Stimulated activated CD4-positive, alpha-beta T cell treated with anti-CD3 and anti-CD28 coated beads, Interleukin-1b, Interleukin-23, amount 100 ng/mL, for 4 hours (primary cell): Measurements from ENCODE around the gene RSPH10B.
"Not testable (repeated sequence)": the region's sequence is repeated elsewhere in the genome, so short reads cannot be mapped to it uniquely, and the experiment has no call there.

Experiments
- DNase-seq, 2 donors: peaks; one replicate each; pipeline ENCODE4 v3.0.0-alpha.2; 2020; ENCODE audit warnings: low read depth in 2 of 2

Gene RSPH10B

GRCh38 chr7:5970347-5970911 lies at the start of gene RSPH10B:
Gene RSPH10B (minus strand): TSS chr7:5970689. CDS start chr7:5967116, 3,573 bp downstream.
- DNase-seq: not testable (repeated sequence)

DNA sequence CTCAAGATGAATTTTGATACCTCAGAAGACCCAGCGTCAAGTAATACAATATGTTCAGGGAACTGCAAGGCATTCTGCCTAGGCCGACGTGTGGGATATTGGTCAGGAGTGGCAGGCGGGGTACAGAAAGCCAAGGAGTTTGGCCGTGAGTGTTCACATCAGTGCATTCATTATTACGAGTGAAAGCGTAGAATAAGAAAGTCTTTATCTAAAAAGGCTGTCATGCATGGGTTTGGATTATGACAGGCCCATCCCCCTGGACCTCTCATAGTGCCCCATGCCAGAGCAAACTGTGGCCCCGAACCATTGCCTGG lies 46.1 kb upstream of the RSPH10B start:
- DNase-seq: no peak

GRCh38 chr7:6015917-6016652 lies 45.6 kb upstream of the RSPH10B start:
- no peak for DNase-seq

DNA sequence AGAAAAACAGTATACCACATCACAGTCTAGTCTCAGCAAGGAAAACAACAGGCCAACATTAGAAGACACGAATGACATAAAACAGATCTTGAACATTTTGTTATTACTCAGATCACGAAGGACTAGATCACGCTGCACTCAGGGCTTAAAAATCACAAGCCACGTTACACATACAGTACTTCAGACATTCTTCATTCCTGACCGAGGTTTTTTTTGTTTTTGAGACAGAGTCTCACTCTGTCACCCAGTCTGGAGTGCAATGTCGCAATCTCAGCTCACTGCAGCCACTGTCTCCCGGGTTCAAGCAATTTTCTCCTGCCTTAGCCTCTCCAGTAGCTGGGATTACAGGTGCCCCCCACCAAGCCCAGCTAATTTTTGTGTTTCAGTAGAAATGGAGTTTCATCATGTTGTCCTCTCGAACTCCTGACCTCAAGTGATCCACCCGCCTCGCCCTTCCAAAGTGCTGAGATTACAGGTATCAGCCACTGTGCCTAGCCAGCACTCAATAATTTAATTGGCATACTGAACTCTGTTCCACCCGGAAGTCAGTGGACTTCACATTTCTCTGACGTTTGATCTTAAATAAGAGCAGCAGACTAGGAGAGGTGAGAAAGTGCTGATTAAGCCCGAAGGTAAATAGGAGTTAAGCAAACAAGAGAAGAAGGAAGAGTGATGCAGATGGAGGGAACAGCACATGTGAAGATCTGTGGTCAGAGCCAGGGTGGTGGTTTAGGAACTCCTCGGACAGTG lies 42.0 kb upstream of the RSPH10B start:
- DNase-seq: no peak

DNA sequence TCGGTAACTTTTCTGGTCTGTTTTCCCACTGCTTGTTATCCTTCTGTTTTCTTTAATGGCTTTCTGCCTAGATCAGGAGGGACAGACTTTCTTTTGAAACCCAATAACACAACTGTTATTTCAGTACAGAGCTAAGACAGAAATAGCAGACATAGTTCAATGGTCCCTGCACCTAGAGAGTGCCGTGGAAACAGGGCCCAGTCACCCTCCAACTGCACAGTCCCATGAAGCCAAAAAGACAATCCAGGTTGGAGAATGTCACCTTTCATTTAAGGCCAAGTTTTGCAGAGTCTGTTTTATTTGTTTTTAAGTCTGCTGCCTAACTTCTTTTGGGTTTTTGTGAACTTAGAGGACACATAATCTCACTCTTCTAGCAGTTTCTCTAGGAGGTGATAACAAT lies 41.1 kb upstream of the RSPH10B start:
- DNase-seq: no peak

DNA sequence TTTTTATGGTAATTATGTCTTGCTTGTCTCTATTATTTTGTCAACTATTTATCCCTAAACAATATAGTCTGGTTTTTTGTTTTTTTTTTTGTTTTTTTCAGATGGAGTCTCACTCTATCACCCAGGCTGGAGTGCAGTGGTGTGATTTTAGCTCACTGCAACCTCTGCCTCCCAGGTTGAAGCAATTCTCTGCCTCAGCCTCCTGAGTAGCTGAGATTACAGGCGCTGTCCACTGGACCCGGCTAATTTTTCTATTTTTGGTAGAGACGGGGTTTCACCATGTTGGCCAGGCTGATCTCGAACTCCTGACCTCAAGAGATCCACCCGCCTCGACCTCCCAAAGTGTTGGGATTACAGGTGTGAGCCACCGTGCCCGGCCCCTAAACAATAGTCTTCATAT lies 39.9 kb upstream of the RSPH10B start:
- not testable (repeated sequence) for DNase-seq

GRCh38 chr7:6008668-6009611 lies 38.5 kb upstream of the RSPH10B start, which contains the start of the genes AIMP2 and PMS2:
Gene AIMP2 (plus strand): TSS chr7:6009272. CDS start chr7:6009364, 92 bp downstream.
Gene PMS2 (minus strand): TSS chr7:6009049. CDS start chr7:6009019, 30 bp downstream.
- peak; percentile 92 for DNase-seq

DNA sequence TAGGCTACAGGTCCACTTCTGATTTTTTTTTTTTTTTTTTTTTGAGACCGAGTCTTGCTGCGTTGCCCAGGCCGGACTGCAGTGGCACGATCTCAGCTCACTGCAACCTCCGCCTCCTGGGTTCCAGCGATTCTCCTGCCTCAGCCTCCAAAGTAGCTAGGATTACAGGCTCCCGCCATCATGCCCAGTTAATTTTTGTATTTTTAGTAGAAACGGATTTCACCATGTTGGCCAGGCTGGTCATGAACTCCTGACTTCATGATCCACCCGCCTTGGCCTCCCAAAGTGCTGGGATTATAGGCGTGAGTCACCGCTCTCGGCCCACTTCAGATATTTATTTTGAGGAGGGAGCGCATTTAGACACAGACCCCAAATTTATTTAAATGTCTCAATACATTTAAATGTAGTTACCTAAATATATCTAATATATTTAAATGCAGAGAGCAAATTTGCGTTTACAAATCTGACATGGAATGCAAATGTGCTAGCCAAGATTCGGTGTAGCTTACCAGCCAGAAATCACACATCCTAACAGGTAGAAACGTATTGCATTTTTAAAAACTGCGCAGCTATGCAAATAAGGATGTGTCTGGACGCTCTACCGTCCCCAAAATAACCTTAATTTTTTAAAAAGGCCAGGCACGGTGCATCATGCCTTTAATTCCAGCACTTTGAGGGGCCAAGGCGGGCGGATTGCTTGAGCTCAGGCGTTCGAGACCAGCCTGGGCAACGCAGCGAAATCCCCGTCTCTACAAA lies 37.5 kb upstream of the RSPH10B start:
- not testable (repeated sequence) for DNase-seq

GRCh38 chr7:6007386-6007785 lies 36.9 kb upstream of the RSPH10B start:
- DNase-seq: no peak

DNA sequence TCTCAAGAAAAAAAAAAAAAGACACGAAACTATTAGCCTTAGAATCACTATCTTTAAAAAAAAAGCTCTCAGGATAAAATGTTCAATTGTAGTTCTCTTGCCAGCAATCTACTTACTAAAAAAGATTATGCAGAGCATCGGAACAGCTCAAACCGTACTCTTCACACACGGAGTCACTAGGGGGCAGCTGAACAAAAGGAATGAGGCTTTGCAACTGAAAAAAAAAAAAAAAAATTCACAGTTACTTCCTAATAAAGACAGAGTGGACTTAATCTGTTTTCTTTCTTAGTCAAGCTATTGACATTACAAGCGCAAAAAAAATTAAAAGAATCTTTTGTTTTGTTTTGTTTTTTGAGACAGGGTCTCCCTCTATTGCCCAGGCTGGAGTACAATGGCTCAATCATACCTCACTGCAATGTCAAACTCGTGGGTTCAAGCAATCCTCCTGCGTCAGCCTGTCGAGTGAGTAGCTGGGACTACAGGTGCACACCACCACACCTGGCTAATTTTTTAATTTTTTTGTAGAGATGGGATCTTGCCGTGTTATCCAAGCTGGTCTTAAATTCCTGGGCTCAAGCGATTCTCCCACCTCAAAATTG lies 26.8 kb upstream of the RSPH10B start:
- peak in 1 of 2 donors; percentile 32 for DNase-seq

DNA sequence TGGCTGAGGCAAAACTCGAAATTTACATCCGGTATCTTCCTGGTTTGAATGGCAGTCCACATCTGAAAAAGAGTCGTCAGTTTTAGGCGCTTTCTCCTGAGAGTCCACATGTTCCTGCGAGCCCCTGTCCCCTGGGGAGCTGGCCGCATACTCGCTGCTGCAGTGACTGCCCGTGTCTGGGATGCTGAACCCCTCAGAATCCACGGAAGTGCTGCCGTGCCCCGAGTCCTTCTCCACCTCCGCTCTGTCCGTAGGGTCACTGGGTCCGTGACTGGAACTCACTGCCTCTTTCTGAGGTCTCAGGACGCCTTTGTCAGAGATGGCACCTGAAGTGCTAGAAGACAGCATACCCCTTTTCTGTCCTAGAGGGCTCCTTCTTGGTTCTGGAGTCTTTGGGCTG lies 16.6 kb upstream of the RSPH10B start:
- not testable (repeated sequence) for DNase-seq

- DNase-seq: not testable (repeated sequence)
Measured at GRCh38 chr7:5979680-5980314, 9.3 kb upstream of the RSPH10B start.

DNA sequence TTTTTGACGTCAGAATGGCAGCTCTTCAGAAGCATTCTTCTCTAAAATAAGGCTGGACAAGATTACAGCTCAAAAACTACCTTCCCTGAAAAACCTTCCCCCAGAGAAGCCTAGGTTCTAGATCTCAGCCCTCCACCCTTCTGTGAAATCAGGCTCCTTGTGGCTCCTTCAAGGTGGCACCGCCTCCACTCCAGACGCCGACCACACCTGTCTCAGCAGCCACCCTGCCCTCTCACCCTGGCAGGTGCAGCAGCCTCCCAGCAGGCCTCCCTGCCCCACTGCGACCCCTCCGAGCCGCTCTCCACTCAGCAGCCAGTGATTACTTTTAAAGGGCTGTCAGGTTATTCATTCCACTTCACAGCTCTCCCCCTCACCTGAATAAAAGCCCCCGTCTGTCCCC lies 3.1 kb upstream of the RSPH10B start:
- DNase-seq: not testable (repeated sequence)

DNA sequence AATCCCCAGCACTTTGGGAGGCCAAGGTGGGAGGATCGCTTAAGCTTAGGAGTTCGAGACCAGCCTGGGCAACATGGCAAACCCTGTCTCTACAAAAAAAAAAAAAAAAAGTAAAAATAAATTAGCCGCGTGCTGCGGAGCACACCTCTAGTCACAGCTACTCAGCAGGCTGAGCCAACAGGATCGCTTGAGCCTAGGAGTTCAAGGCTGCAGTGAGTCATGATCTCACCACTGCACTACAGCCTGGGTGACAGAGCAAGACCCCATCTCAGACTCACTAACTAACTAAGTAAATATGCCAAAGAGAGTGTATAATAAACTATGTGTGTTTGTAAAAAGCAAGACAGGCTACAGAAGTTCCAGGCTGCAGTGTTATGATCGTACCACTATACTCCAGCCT lies 6.7 kb downstream of the RSPH10B start:
- not testable (repeated sequence) for DNase-seq

DNA sequence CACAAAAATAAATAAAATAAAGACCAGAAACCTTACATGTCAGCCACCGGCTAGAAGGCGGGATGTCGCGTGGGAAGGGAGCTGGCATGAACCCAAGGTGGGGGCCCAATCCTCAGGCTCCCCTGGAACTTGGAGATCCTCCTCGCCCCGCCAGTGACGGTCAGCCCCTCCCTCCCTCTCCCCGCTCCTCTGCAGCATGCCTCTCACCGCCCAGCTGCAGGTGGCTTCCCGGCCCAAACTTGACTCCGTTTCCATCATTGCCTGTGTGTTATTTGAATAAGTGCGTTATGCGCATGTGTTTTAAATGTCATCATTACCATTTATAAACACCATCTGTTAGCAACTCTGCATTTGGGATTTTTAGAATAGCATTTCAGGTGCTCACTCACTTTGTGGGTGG lies 7.3 kb downstream of the RSPH10B start:
- DNase-seq: not testable (repeated sequence)

DNA sequence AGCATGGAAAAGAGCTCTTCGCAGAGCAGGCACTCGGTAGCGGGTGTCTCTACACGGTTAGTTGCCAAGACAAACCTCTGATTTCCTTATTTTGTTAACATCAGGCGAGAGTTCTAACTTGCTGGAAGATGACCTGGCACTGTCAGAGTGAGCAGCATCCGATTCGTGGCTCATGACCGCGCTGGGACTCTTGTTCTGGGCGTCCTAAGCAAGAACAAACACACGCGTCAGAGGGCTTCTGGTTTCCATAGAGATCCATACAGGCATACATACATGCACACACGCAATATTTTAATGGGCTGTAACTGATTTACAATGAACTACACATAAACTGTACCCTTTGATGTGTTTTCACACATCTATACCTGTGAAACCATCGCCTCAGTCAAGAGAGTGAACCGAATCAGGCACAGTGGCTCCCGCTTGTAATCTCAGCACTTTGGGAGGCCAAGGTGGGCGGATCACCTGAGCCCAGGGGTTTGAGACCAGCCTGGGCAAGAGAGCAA lies 35.5 kb downstream of the RSPH10B start:
- DNase-seq: not testable (repeated sequence)

DNA sequence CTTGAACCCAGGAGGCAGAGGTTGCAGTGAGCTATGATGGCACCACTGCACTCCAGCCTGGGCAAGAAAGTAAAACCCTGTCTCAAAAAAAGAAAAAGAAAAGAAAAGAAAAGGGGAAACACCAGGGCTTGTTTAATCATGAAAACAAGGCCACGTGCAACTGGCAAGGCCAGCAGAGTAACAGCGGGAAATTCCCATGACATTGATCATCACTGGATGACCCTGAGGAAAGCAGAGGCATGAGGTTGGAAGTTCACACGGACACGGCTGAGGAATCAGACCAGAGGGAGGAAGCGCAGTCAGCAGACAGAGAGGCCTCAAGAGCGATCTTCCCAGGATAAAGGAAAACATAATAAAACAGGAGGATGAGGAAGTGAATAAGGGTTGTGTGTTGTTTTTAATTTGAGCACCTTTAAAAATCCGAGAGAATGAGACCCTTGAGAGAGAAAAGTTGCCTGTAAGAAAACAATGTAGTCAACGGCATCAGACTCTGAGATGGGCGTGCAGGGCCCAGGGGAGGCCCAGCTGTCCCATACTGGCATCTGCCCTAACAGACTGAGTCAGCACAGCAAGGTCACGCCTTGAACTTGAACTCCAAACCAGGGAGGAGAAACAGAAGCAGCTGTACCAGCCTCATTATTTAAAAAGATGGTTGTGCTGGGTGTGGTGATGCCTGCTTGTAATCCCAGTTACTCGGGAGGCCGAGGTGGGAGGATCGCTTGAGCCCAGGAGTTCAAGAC lies 38.4 kb downstream of the RSPH10B start:
- not testable (repeated sequence) for DNase-seq

GRCh38 chr7:5931250-5931649 lies 39.2 kb downstream of the RSPH10B start:
- not testable (repeated sequence) for DNase-seq

DNA sequence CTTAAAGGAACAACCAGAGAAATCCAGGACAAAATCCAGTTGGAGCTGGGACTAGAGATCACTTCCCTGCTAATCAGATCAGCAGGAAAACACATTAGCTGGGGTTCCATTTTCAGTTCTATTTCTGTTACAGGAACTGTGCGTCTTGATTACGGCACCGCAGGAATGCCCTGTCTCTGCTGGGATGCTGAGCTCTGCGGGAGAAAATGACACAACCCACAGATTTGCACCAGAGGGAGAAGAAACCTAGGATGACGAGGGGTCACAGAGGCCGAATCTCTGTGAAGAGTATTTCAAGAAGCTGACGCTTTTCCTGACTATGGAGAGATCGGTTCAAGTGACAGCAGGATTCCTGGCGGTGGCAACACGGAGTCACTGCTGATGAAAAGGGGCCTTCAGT lies 40.2 kb downstream of the RSPH10B start:
- DNase-seq: not testable (repeated sequence)
